GM18498 (cell line): ENCODE results near the gene MMRN2.

Experiments used
- ATAC-seq: cut with Tn5 transposase; IDR thresholded peaks from one replicate; pipeline ENCODE4 v1.9.1; 2021; ENCODE audit warnings: mild to moderate bottlenecking, moderate library complexity; ENCODE audit not compliant: unreplicated experiment

MMRN2 gene

GRCh38 chr10:86898511-86898910 is 58.9 kb downstream of the MMRN2 start:
- no peak for ATAC-seq

- no peak for ATAC-seq
Observed at GRCh38 chr10:86889997-86890396, 67.4 kb downstream of the MMRN2 start.

GRCh38 chr10:86888585-86889381 is 68.6 kb downstream of the MMRN2 start:
- ATAC-seq = peak; percentile 99
